Measurements from ENCODE around the gene RNF113A.
"Not testable (repeated sequence)": the region's sequence is repeated elsewhere in the genome, so short reads cannot be mapped to it uniquely, and the experiment has no call there.

Gene RNF113A

GRCh38 chrX:119828446-119828845, 43.1 kb downstream of the RNF113A start:
- DNase-seq: no peak

- no peak for DNase-seq
Measured at GRCh38 chrX:119826399-119826959, 45.1 kb downstream of the RNF113A start.

GRCh38 chrX:119824221-119824620, 47.3 kb downstream of the RNF113A start:
- not testable (repeated sequence) for DNase-seq

- not testable (repeated sequence) for DNase-seq
Measured at GRCh38 chrX:119821703-119822102, 49.8 kb downstream of the RNF113A start.
